Measurements from ENCODE around the gene C22orf23. TPM values are rescaled to one million over a fixed set of nuclear protein-coding genes. Genes with fewer than 3 reads are reported as not detected.
A peak's percentile ranks its signal among the peaks of the same experiment; 100 is the strongest.

The C22orf23 gene
- total and polyA plus RNA-seq, 12 donors: 0.33 to 1.2 (median 0.63) TPM; not detected in 2

GRCh38 chr22:37990301-37990700, 36.9 kb upstream of the C22orf23 start:
- DNase-seq: peak in 2 of 7 donors; percentile 31 to 56
- intact Hi-C loops (cut with DNase I): no loop called here
- TF ChIP-seq POLR2A (IDR thresholded peaks at IDR 0.05): no peak
- no peak for TF ChIP-seq CTCF (IDR thresholded peaks at IDR 0.05)
- no peak overlapping the region for H3K27ac ChIP-seq
- no peak overlapping the region for H3K4me3 ChIP-seq
- H3K4me1 ChIP-seq (replicated peaks in 1 of 2): no peaks in the 10 kb centered on the region
- H3K36me3 ChIP-seq (replicated peaks in 1 of 2): no peaks in the 10 kb centered on the region
- no peaks in the 10 kb centered on the region for H3K27me3 ChIP-seq
- H3K9me3 ChIP-seq (replicated peaks in 1 of 3): no peaks in the 10 kb centered on the region
- WGBS, 4 donors: 77 to 84% (median 81%) methylated on average over 3 to 5 of the region's 5 CpGs

GRCh38 chr22:37989146-37990045, 36.0 kb upstream of the C22orf23 start:
- H3K4me1 ChIP-seq (replicated peaks in 1 of 2): no peaks in the 10 kb centered on the region
- intact Hi-C loops (cut with DNase I): no loop called here
- H3K36me3 ChIP-seq (replicated peaks in 1 of 2): no peaks in the 10 kb centered on the region
- H3K9me3 ChIP-seq (replicated peaks in 1 of 3): no peaks in the 10 kb centered on the region
- WGBS, 4 donors: 88 to 95% (median 91%) methylated on average over 12 to 14 of the region's 14 CpGs
- no peaks in the 10 kb centered on the region for H3K27me3 ChIP-seq
- no peak overlapping the region for H3K4me3 ChIP-seq
- no peak for DNase-seq
- TF ChIP-seq POLR2A (IDR thresholded peaks at IDR 0.05) (no peak), CTCF (IDR thresholded peaks at IDR 0.05) (no peak)
- H3K27ac ChIP-seq: no peak overlapping the region

GRCh38 chr22:37986371-37986770, 33.0 kb upstream of the C22orf23 start:
- H3K27ac ChIP-seq: no peak overlapping the region
- intact Hi-C loops (cut with DNase I): no loop called here
- DNase-seq: no peak

More at GRCh38 chr22:37986371-37986770, 33.0 kb upstream of the C22orf23 start:
- Histone ChIP-seq H3K36me3 (replicated peaks in 1 of 2) (no peaks in the 10 kb centered on the region), H3K4me3 (no peak overlapping the region), H3K27me3 (no peaks in the 10 kb centered on the region), H3K4me1 (replicated peaks in 1 of 2) (no peaks in the 10 kb centered on the region), H3K9me3 (replicated peaks in 1 of 3) (no peaks in the 10 kb centered on the region)
- WGBS, 4 donors: 84 to 93% (median 86%) methylated on average over 3 to 7 of the region's 7 CpGs
- TF ChIP-seq POLR2A (IDR thresholded peaks at IDR 0.05) (no peak), CTCF (IDR thresholded peaks at IDR 0.05) (no peak)
